Uterus (tissue), 2 donors: ENCODE measurements around the gene COA1.

Source experiments
- CTCF ChIP-seq, 4 experiments: fragments of 200-600 bp in 2 of 4; fragments of 450-650 bp in 2 of 4; sonication (generic) in 2 of 4; IDR thresholded peaks; one replicate each; pipeline ENCODE4 v1.5.1; 2016 to 2019; ENCODE audit warnings: antibody characterized with exemption in 4 of 4, mild to moderate bottlenecking in 2 of 4, moderate library complexity in 1 of 4
- POLR2A ChIP-seq, 2 donors: fragments of 450-650 bp; IDR thresholded peaks; one replicate each; pipeline ENCODE4 v1.6.1; 2016; ENCODE audit warnings: antibody characterized with exemption in 2 of 2, mild to moderate bottlenecking in 1 of 2, moderate library complexity in 1 of 2

GRCh38 chr7:43752411-43752810, 23.1 kb upstream of the COA1 start:
- no peak for TF ChIP-seq CTCF (IDR thresholded peaks at IDR 0.05)
- TF ChIP-seq POLR2A (IDR thresholded peaks at IDR 0.05), result no peak
